CD4-positive, alpha-beta memory T cell (primary cell): ENCODE data around the gene DDIT3. TPM values are rescaled to one million over a fixed set of nuclear protein-coding genes. Genes with fewer than 3 reads are reported as not detected.

Source experiments
- CTCF ChIA-PET: fragments of 350-600 bp; sonication (Branson Sonifier 250); formaldehyde crosslinking; loops from one replicate; lab custom pipeline; 2021; ENCODE audit warnings: inconsistent platforms; ENCODE audit not compliant: partially characterized antibody; lab: Charles Lee
- POLR2A ChIA-PET: fragments of 350-600 bp; sonication (Branson Sonifier 250); formaldehyde crosslinking; loops from one replicate; lab custom pipeline; 2021; ENCODE audit not compliant: partially characterized antibody; lab: Charles Lee
- DNase-seq, 5 donors: peaks; one replicate each; pipeline versions ENCODE4 v3.0.0 to v3.0.0-alpha.2; 2020 to 2022; ENCODE audit warnings: mixed read lengths in 1 of 5
- H3K27ac ChIP-seq: one replicate; pipeline ENCODE4 v1.7.0; 2013; ENCODE audit warnings: low read depth, low read length
- H3K27me3 ChIP-seq: 2 replicates; pipeline ENCODE4 v1.7.0; 2013; ENCODE audit warnings: mild to moderate bottlenecking, low read length, moderate library complexity; ENCODE audit not compliant: insufficient read depth
- H3K36me3 ChIP-seq: 2 replicates; pipeline ENCODE4 v1.7.0; 2013; ENCODE audit warnings: mild to moderate bottlenecking, low read length, moderate library complexity; ENCODE audit not compliant: insufficient read depth
- H3K4me1 ChIP-seq: 2 replicates; pipeline ENCODE4 v1.7.0; 2013; ENCODE audit warnings: mild to moderate bottlenecking, low read length, moderate library complexity; ENCODE audit not compliant: insufficient read depth
- H3K4me3 ChIP-seq, 2 donors: one replicate each; pipeline ENCODE4 v1.7.0; 2013; ENCODE audit warnings: low read length in 2 of 2, mild to moderate bottlenecking in 1 of 2
- H3K9me3 ChIP-seq, 2 donors: one replicate each; pipeline ENCODE4 v1.7.0; 2013; ENCODE audit warnings: low read length in 2 of 2, control low read depth in 1 of 2; ENCODE audit not compliant: control insufficient read depth in 1 of 2
- H3K27ac Mint-ChIP-seq, 7 donors: one replicate each; pipeline ENCODE4 v1.8.0; 2020 to 2021; ENCODE audit warnings: mixed read lengths in 7 of 7, mild to moderate bottlenecking in 6 of 7, inconsistent platforms in 3 of 7, moderate library complexity in 3 of 7
- H3K27me3 Mint-ChIP-seq, 2 donors: one replicate each; pipeline ENCODE4 v1.8.0; 2020 to 2021; ENCODE audit warnings: mixed read lengths in 2 of 2
- H3K36me3 Mint-ChIP-seq, 2 donors: one replicate each; pipeline ENCODE4 v1.8.0; 2020 to 2021; ENCODE audit warnings: mixed read lengths in 2 of 2, inconsistent platforms in 1 of 2, mild to moderate bottlenecking in 1 of 2
- H3K4me1 Mint-ChIP-seq, 4 donors: one replicate each; pipeline ENCODE4 v1.8.0; 2020 to 2021; ENCODE audit warnings: mixed read lengths in 4 of 4, mild to moderate bottlenecking in 1 of 4
- H3K4me3 Mint-ChIP-seq, 8 donors: one replicate each; pipeline ENCODE4 v1.8.0; 2020 to 2021; ENCODE audit warnings: mixed read lengths in 8 of 8, mild to moderate bottlenecking in 7 of 8, moderate library complexity in 6 of 8, inconsistent platforms in 3 of 8
- H3K9me3 Mint-ChIP-seq, 8 donors: one replicate each; pipeline ENCODE4 v1.8.0; 2020 to 2021; ENCODE audit warnings: mixed read lengths in 8 of 8, mild to moderate bottlenecking in 5 of 8, inconsistent platforms in 3 of 8, moderate library complexity in 1 of 8
- intact Hi-C: fragments of 100-400 bp; cut with micrococcal nuclease; formaldehyde crosslinking; loops from one replicate; pipeline ENCODE4 v1.15.1; 2023
- polyA plus RNA-seq, 2 donors: library from polyadenylated mRNA; unstranded; fragments of 300-500 nt; fragmentation: Illumina TruSeq; gene quantifications; one replicate each; pipeline ENCODE4 v1.2.3, GENCODE V29; 2021
- total RNA-seq, 2 experiments: library from RNA; stranded (reverse); gene quantifications; one replicate each; pipeline ENCODE4 v1.2.3, GENCODE V29; 2021

DDIT3 gene
- total and polyA plus RNA-seq, 4 experiments from 2014 or later, result 15.4 to 40.8 (median 30.7) TPM

DNA sequence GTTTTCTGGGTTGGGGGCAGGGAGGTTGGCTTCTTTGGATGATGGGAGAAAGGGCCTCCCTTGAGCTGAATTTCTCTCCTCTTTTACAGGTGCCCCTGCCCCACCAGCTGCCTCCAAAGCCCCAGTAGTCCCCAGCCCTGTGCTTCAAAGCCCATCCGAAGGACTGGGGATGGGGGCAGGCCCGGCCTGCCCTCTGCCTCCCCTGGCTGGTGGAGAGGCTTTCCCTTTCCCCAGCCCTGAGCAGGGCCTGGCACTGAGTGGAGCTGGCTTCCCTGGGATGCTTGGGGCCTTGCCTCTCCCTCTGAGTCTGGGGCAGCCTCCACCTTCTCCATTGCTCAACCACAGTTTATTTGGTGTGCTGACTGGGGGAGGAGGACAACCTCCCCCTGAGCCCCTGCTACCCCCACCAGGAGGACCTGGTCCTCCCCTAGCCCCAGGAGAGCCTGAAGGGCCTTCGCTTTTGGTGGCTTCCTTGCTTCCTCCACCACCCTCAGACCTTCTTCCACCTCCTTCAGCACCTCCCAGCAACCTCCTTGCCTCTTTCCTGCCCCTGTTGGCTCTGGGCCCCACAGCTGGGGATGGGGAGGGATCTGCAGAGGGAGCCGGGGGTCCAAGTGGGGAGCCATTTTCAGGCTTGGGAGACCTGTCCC lies 6.3 kb upstream of the DDIT3 start:
- no peak overlapping the region for H3K4me3 ChIP-seq
- peaks cover 33% of the 10 kb centered on the region for H3K4me1 ChIP-seq
- no peaks in the 10 kb centered on the region for H3K27me3 ChIP-seq
- CTCF ChIA-PET, result interaction anchor here (0.5 to 1.6 kb wide), 5 partner anchors 39 to 1264 kb away, joined by 3 to 6 read pairs (median 4); partner anchors contain the start of gene GLI1
- H3K9me3 Mint-ChIP-seq, result peaks cover 0 to under 1% (median 0%) of the 10 kb centered on the region in 8 donors
- H3K27me3 Mint-ChIP-seq, result peaks cover 0 to 2% of the 10 kb centered on the region in 2 donors
- no peak for DNase-seq
- peaks cover 44% of the 10 kb centered on the region for H3K36me3 ChIP-seq
- no peaks in the 10 kb centered on the region for H3K9me3 ChIP-seq
- no peak overlapping the region for H3K4me3 Mint-ChIP-seq
- H3K27ac ChIP-seq, result no peak overlapping the region
- peaks cover 20 to 31% (median 25%) of the 10 kb centered on the region in 4 donors for H3K4me1 Mint-ChIP-seq
- intact Hi-C loops, result no loop called here
- H3K27ac Mint-ChIP-seq, result peak overlapping the region in 3 of 7 donors; percentile 15 to 77 (median 32)
- peaks cover 5 to 72% of the 10 kb centered on the region in 2 donors for H3K36me3 Mint-ChIP-seq
- POLR2A ChIA-PET, result interaction anchor here (1.5 kb wide), 1 partner anchor 12 kb away, joined by 6 read pairs; no protein-coding TSS in a partner anchor

DNA sequence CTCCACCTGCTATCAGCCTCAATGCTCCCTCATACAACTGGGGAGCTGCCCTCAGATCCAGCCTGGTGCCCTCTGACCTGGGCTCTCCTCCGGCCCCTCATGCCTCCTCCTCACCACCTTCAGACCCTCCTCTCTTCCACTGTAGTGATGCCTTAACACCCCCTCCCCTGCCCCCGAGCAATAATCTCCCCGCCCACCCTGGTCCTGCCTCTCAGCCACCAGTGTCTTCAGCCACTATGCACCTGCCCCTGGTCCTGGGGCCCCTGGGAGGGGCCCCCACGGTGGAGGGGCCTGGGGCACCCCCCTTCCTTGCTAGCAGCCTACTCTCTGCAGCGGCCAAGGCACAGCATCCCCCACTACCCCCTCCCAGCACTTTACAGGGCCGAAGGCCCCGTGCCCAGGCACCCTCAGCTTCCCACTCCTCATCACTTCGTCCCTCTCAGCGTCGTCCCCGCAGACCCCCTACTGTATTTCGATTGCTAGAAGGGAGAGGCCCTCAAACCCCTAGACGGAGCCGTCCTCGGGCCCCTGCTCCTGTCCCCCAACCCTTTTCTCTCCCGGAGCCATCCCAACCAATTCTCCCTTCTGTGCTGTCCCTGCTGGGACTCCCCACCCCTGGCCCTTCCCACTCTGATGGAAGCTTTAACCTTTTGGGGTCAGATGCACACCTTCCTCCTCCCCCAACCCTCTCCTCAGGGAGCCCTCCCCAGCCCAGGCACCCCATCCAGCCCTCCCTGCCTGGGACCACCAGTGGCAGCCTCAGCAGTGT lies 5.5 kb upstream of the DDIT3 start:
- Histone ChIP-seq H3K4me1 (peaks cover 41% of the 10 kb centered on the region), H3K27me3 (no peaks in the 10 kb centered on the region), H3K36me3 (peaks cover 39% of the 10 kb centered on the region), H3K27ac (no peak overlapping the region), H3K4me3 (no peak overlapping the region), H3K9me3 (no peaks in the 10 kb centered on the region)
- intact Hi-C loops, result no loop called here
- Mint-ChIP-seq H3K4me1 (peaks cover 22 to 39% (median 30%) of the 10 kb centered on the region in 4 donors), H3K4me3 (peak overlapping the region in 2 of 8 donors; percentile 17 to 43), H3K9me3 (peaks cover 0 to 3% (median 0%) of the 10 kb centered on the region in 8 donors), H3K36me3 (peaks cover 4 to 67% of the 10 kb centered on the region in 2 donors), H3K27me3 (peaks cover 0 to 2% of the 10 kb centered on the region in 2 donors), H3K27ac (peak overlapping the region in 3 of 7 donors; percentile 51 to 99 (median 57))
- no peak for DNase-seq
- ChIA-PET CTCF (interaction anchor here (0.5 to 1.6 kb wide), 2 partner anchors 63 to 1263 kb away, joined by 4 to 6 read pairs; no protein-coding TSS in a partner anchor), POLR2A (interaction anchor here (1.1 to 1.5 kb wide), 2 partner anchors 13 to 15 kb away, joined by 3 to 6 read pairs; no protein-coding TSS in a partner anchor)

DNA sequence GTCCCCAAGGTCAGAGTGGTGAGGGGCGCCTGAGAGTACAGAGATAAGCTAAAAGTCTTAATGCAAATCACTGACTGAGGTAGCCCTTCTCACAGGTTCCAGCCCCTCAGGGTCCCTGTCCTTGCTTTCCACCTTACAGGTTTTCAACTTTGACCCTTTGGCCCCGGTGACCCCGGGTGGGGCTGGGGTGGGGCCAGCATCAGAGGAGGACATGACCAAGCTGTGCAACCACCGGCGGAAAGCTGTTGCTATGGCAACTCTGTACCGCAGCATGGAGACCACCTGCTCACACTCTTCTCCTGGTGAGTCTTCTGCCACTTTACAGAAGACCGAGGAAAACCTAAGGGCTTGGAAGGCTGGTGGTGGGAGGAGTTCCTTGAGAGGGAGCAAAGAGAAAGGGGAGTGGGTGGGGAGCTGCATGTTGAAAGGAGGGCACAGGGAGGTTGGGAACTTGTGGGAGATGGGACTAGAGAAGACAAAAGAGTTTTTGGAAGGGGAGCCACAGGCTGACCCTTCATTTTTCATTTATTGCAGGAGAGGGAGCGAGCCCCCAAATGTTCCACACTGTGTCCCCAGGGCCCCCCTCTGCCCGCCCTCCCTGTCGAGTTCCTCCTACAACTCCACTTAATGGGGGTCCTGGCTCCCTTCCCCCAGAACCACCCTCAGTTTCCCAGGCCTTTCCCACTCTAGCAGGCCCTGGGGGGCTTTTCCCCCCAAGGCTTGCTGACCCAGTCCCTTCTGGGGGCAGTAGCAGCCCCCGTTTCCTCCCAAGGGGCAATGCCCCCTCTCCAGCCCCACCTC lies 4.7 kb upstream of the DDIT3 start:
- intact Hi-C loops, result loop anchor here (5.0 kb wide), 1 partner anchor 87 kb away; the partner anchor contains the start of gene ARHGEF25
- ChIA-PET CTCF (interaction anchor here (0.7 to 1.8 kb wide), 5 partner anchors 48 to 96 kb away, joined by 3 to 9 read pairs (median 3); partner anchors contain the start of gene GLI1), POLR2A (interaction anchor here (1.1 to 2.4 kb wide), 8 partner anchors 14 to 225 kb away, joined by 3 to 16 read pairs (median 6); partner anchors contain the start of genes ARHGAP9, DCTN2 and PIP4K2C)
- Mint-ChIP-seq H3K27me3 (peaks cover 0 to 2% of the 10 kb centered on the region in 2 donors), H3K36me3 (peaks cover 4 to 65% of the 10 kb centered on the region in 2 donors), H3K9me3 (peaks cover 0 to 3% (median 0%) of the 10 kb centered on the region in 8 donors), H3K27ac (peak overlapping the region in 6 of 7 donors; percentile 52 to 99 (median 94)), H3K4me1 (peaks cover 24 to 46% (median 32%) of the 10 kb centered on the region in 4 donors), H3K4me3 (peak overlapping the region in 5 of 8 donors; percentile 17 to 97 (median 90))
- Histone ChIP-seq H3K27me3 (no peaks in the 10 kb centered on the region), H3K27ac (peak overlapping the region; percentile 96), H3K4me1 (peaks cover 42% of the 10 kb centered on the region), H3K4me3 (no peak overlapping the region), H3K9me3 (no peaks in the 10 kb centered on the region), H3K36me3 (peaks cover 31% of the 10 kb centered on the region)
- DNase-seq, result no peak

DNA sequence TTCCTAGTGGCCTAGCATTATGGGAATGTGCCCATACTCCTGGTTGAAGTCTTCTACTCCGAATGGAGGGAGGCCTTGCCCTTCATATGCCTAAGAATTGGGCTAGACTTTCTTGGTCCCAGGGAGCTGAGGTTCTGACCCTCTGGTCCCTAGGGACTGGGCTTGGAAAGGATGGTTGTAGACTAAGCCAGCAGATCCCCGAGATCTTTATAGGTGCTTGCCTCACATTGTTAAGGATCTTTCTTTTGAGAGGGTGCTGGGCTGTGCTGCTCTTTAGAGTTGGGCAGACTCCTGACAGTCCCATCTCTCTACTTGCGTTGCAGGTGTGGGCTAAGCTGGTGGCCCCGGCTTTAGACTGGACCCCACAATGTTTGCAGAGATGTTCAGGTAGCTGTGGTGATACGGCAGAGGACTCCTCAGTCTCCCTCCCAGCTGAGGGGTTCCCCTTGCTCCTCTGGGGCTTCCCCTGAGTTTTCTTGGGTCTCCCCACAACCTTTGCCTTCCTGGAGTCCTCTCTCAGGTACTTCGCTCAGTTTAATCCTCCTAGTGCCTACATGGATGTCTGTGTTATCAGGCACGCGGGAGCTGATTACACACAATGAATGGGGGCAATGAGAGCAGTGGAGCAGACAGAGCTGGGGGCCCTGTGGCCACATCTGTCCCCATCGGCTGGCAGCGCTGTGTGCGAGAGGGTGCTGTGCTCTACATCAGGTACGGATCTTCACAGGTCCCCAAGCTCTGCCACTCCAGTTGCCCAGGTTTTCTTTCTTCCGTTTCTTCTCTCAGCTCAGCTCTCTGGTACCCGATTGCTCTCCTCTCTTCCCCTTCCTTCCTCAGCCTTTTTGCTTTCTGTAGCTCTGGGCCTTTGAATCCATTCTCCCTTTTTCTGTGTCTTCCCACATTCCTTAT lies 3.6 kb upstream of the DDIT3 start:
- peaks cover 23% of the 10 kb centered on the region for H3K36me3 ChIP-seq
- Mint-ChIP-seq H3K9me3 (peaks cover 0 to 3% (median 0%) of the 10 kb centered on the region in 8 donors), H3K27ac (peak overlapping the region; percentile 92 to 99 (median 94)), H3K4me3 (peak overlapping the region; percentile 87 to 97 (median 93)), H3K27me3 (peaks cover 0 to 2% of the 10 kb centered on the region in 2 donors), H3K36me3 (peaks cover 4 to 62% of the 10 kb centered on the region in 2 donors), H3K4me1 (peaks cover 30 to 52% (median 39%) of the 10 kb centered on the region in 4 donors)
- intact Hi-C loops, result loop anchor here (2.0 to 5.0 kb wide), 2 partner anchors 88 to 169 kb away; partner anchors contain the start of gene ARHGEF25
- H3K4me1 ChIP-seq, result peaks cover 50% of the 10 kb centered on the region
- H3K27me3 ChIP-seq, result no peaks in the 10 kb centered on the region
- ChIA-PET POLR2A (interaction anchor here (1.0 to 2.4 kb wide), 10 partner anchors 9 to 226 kb away, joined by 3 to 16 read pairs (median 6); partner anchors contain the start of genes ARHGAP9, DCTN2, PIP4K2C and TSPAN31), CTCF (interaction anchor here (0.7 to 1.8 kb wide), 7 partner anchors 23 to 97 kb away, joined by 3 to 9 read pairs (median 3); partner anchors contain the start of genes DCTN2 and GLI1)
- no peaks in the 10 kb centered on the region for H3K9me3 ChIP-seq
- peak in 3 of 5 donors; percentile 7 to 58 (median 10) for DNase-seq
- H3K27ac ChIP-seq, result peak overlapping the region; percentile 96
- peak overlapping the region; percentile 37 to 49 for H3K4me3 ChIP-seq

DNA sequence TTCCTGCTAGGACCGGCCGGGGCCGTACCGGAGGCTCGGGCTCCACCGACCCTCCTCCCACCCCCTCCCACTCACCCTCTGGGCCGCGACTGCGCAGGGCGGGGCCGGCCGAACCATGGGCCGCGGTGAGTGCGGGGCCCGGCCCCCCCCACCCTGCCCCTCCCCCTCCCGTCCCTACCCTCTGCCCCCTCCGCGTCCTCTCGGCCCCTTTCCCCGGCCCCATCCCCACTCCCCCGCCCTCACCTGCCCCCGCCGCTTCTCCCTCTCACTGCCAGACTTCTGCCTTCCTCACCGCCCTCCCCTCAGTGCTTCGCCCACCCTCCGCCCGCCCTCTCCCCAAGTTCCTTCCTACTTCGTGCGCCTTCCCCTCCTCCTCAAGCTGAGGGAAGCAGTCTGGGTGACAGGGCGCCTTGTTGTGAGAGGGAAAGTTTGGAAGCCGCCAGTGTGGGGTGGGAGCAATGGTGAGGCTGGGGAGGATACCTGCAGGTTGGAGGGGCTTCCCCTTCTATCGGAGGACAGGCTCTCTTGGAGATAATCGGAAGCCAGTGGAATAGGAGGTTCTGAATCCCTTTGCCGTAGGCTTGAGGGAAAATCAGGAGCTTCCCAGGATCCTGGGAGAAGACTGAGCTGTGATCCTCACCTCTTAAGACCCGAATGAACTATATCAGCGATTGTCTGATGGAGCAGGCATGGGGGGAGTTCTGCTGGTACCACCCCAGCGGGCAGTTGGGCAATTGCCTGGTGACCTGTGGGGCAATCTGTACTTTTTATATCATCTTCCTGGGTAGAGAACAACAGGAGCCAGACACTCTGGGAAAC lies 2.8 kb upstream of the DDIT3 start:
- Mint-ChIP-seq H3K4me1 (peaks cover 35 to 61% (median 46%) of the 10 kb centered on the region in 4 donors), H3K27ac (peak overlapping the region; percentile 92 to 99 (median 94)), H3K4me3 (peak overlapping the region; percentile 87 to 97 (median 93)), H3K27me3 (peaks cover 0 to 2% of the 10 kb centered on the region in 2 donors), H3K9me3 (peaks cover 0 to 3% (median 0%) of the 10 kb centered on the region in 8 donors), H3K36me3 (peaks cover 8 to 55% of the 10 kb centered on the region in 2 donors)
- peak overlapping the region; percentile 37 to 49 for H3K4me3 ChIP-seq
- POLR2A ChIA-PET, result interaction anchor here (0.6 to 2.4 kb wide), 8 partner anchors 10 to 1398 kb away, joined by 3 to 16 read pairs (median 5); partner anchors contain the start of genes ARHGAP9, DCTN2 and TSPAN31
- H3K27me3 ChIP-seq, result no peaks in the 10 kb centered on the region
- peaks cover 15% of the 10 kb centered on the region for H3K36me3 ChIP-seq
- H3K4me1 ChIP-seq, result peaks cover 59% of the 10 kb centered on the region
- CTCF ChIA-PET, result interaction anchor here (1.2 to 1.8 kb wide), 3 partner anchors 24 to 64 kb away, joined by 3 to 9 read pairs (median 3); partner anchors contain the start of genes DCTN2 and GLI1
- DNase-seq, result peak in 1 of 5 donors; percentile 77
- peak overlapping the region; percentile 96 for H3K27ac ChIP-seq
- intact Hi-C loops, result loop anchor here (1.0 to 5.0 kb wide), 4 partner anchors 60 to 170 kb away; partner anchors contain the start of gene ARHGEF25
- H3K9me3 ChIP-seq, result no peaks in the 10 kb centered on the region
